C4-2B (cell line): Measurements from ENCODE around the gene LRP6.

Experiments
- H3K27ac ChIP-seq: fragments of 450-650 bp; 2 replicates; pipeline ENCODE4 v1.5.1; 2017
- ZFX ChIP-seq: fragments of 450-650 bp; IDR thresholded peaks from 2 replicates; pipeline ENCODE4 v1.6.1; 2017
- TF ChIP-seq, protein P1 (sequence below): fragments of 450-650 bp; conservative IDR thresholded peaks from 2 replicates; pipeline ENCODE4 v1.5.1; 2017; ENCODE audit warnings: mild to moderate bottlenecking

Gene LRP6

DNA sequence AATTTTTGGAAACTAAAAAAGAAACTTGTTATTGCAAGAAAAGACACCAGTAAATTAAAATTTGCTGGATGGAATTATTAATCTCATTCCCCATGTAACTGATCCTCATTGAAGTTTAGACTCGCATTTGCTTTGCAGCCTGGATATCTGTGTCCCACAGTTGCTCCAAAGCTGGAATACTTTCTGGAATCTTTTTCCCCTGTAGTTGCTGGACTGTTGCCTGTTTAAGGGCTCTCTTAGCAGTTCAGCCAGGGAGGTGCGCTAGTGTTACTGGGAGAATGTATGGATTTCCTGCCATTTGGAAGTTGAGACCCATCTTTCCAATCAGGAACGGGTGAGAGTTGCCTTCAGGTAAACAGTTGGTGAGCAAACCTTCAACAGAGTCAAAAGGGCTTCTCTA, 175.8 kb downstream of the LRP6 start:
- H3K27ac ChIP-seq: no peak overlapping the region
- TF ChIP-seq, protein P1, sequence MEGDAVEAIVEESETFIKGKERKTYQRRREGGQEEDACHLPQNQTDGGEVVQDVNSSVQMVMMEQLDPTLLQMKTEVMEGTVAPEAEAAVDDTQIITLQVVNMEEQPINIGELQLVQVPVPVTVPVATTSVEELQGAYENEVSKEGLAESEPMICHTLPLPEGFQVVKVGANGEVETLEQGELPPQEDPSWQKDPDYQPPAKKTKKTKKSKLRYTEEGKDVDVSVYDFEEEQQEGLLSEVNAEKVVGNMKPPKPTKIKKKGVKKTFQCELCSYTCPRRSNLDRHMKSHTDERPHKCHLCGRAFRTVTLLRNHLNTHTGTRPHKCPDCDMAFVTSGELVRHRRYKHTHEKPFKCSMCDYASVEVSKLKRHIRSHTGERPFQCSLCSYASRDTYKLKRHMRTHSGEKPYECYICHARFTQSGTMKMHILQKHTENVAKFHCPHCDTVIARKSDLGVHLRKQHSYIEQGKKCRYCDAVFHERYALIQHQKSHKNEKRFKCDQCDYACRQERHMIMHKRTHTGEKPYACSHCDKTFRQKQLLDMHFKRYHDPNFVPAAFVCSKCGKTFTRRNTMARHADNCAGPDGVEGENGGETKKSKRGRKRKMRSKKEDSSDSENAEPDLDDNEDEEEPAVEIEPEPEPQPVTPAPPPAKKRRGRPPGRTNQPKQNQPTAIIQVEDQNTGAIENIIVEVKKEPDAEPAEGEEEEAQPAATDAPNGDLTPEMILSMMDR: no peak
- no peak for TF ChIP-seq ZFX

GRCh38 chr12:12088761-12089160, 178.1 kb downstream of the LRP6 start:
- no peak overlapping the region for H3K27ac ChIP-seq
- TF ChIP-seq, protein P1: no peak
- TF ChIP-seq ZFX: no peak

DNA sequence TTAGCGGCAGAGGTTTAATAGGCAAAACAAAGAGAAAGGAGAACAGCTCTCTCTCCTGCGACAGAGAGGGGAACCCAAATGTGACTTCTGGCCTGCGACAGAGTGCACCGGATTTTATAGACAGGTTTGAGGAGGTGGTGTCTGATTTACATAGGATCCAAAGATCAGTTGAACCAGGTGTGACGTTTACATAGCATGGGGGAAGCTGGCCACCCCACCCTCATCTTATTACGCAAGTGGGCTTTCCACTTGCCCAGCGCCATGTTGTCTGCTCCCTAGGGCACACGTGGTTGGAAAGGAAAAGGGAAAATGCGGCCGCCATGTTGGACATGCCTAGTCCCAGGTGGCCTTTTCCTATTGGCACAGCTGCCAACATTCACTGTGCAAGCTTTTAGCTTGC, 178.7 kb downstream of the LRP6 start:
- H3K27ac ChIP-seq: no peak overlapping the region
- no peak for TF ChIP-seq ZFX
- TF ChIP-seq, protein P1: no peak

- no peak overlapping the region for H3K27ac ChIP-seq
- no peak for TF ChIP-seq ZFX
Measured at GRCh38 chr12:12087693-12088034, 179.2 kb downstream of the LRP6 start.

DNA sequence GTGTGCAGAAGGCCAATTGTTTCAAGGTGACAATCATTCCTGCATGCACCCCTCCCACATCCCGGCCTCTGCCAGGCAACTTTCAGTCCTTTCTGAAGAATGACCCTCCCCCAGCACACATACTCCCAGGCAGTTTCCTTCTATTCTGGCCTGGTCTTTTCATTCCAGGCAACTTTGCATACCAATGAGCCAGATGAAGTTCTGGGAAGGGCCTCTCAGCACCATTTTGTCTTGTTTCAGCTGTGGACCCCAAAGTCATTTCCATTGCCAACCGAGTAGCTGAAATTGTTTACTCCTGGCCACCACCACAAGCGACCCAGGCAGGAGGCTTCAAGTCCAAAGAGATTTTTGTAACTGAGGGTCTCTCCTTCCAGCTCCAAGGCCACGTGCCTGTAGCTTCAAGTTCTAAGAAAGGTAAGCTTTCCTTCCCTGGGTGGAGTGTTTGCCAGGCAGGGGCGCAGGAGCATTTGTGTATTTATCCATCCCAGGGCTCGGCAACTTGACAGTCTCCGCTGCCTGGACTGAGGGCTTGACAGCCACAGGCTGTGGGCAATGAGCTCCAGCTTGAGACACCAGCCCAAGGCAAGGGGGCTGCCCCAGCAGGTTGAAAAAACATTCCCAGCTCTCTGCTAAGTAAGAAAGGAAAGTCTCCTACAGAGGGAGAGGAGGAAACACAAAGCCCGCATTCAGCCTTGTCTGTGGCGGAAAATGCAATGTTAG, 179.7 kb downstream of the LRP6 start:
- TF ChIP-seq ZFX: no peak
- TF ChIP-seq, protein P1: no peak
- no peak overlapping the region for H3K27ac ChIP-seq

DNA sequence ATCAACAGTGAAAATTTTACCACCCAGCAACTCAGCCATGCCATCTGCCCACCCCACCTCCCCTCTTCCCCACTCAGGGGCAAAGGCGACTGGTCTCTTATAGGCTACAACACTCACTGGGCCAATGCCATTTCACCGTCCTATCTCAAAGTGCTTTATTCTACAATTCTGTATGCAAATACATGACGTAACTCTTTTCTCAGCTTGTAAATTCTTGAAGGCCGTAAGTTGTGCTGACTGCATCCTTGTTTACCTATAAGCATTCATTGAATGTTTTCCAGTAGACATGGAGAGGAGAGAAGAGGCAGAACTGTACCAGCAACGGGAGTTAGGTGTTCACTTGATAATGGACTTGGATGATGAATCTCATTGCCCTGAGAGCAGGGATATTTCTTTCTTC, 180.5 kb downstream of the LRP6 start:
- no peak overlapping the region for H3K27ac ChIP-seq
- TF ChIP-seq, protein P1: no peak
- no peak for TF ChIP-seq ZFX

GRCh38 chr12:12083688-12084087, 183.2 kb downstream of the LRP6 start:
- TF ChIP-seq, protein P1: no peak
- no peak for TF ChIP-seq ZFX
- H3K27ac ChIP-seq: no peak overlapping the region

DNA sequence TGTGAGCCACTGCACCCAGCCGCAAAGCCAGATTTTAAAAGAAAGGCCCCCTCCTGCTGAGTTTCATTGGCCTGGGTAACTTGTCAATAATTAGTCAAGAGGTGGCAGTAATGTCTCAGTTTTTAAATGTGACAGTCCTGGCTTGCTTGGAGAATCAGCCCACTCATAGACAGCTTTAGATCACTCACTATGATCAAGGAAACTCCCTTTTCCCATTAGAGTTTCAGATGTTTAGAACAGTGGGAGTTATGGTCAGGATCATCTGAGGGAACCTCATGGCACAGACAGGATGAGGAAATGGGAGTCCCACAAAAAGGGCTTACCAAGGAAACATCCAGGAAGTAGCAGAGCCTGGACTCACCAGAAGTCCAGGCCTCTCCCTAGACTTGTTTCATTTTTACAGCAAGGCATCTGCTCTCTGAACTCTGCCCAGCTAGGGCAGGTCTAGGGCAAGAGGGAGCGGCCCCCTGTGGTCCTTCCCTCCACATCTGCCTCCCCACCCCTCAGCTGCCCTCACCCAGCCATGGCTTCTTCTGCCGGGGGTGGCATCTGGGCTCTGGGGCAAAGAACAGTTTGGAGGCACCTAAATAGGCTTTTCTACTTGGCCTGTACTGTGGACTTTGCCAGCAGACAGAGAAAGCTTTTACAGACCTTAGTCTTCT, 184.9 kb downstream of the LRP6 start:
- TF ChIP-seq, protein P1: peak; percentile 60
- TF ChIP-seq ZFX: no peak
- no peak overlapping the region for H3K27ac ChIP-seq
